ENCODE measurements around the gene HHIP. TPM values are rescaled to one million over a fixed set of nuclear protein-coding genes. Genes with fewer than 3 reads are reported as not detected.
A peak's percentile ranks its signal among the peaks of the same experiment; 100 is the strongest.

The HHIP gene
- total and polyA plus RNA-seq, 3 donors from 2014 or later = 3.5 to 5.3 (median 3.5) TPM

- intact Hi-C loops (cut with DNase I; ENCODE audit: low total_unique reads) = no loop called here
- H3K27ac ChIP-seq = peak overlapping the region; percentile 16 to 89
- H3K4me3 ChIP-seq = peak overlapping the region; percentile 60 to 68
- H3K36me3 ChIP-seq (ENCODE audit: low read depth, missing control alignments) = no peaks in the 10 kb centered on the region
- peak; percentile 43 for DNase-seq
- H3K9me3 ChIP-seq = no peaks in the 10 kb centered on the region
- H3K27me3 ChIP-seq = no peaks in the 10 kb centered on the region
- 0 to 3% methylated on average over 20 of the region's 20 CpGs for WGBS, 2 donors
- TF ChIP-seq POLR2A (IDR thresholded peaks at IDR 0.05) (no peak), CTCF (IDR thresholded peaks at IDR 0.05) (no peak)
- no peaks in the 10 kb centered on the region for H3K4me1 ChIP-seq
Observed at GRCh38 chr4:144647095-144647561, 1.2 kb downstream of the HHIP start.

GRCh38 chr4:144647590-144647989 is 1.6 kb downstream of the HHIP start:
- intact Hi-C loops (cut with DNase I; ENCODE audit: low total_unique reads) = no loop called here
- no peaks in the 10 kb centered on the region for H3K27me3 ChIP-seq
- TF ChIP-seq CTCF (IDR thresholded peaks at IDR 0.05) (no peak), POLR2A (IDR thresholded peaks at IDR 0.05) (no peak)
- 18 to 19% methylated on average over 4 of the region's 4 CpGs for WGBS, 2 donors
- H3K4me3 ChIP-seq = peak overlapping the region; percentile 60 to 68
- no peaks in the 10 kb centered on the region for H3K9me3 ChIP-seq
- H3K4me1 ChIP-seq = no peaks in the 10 kb centered on the region
- H3K36me3 ChIP-seq (ENCODE audit: low read depth, missing control alignments) = no peaks in the 10 kb centered on the region
- peak overlapping the region; percentile 16 to 89 for H3K27ac ChIP-seq
- DNase-seq = no peak

- Histone ChIP-seq H3K4me3 (peak overlapping the region in 1 of 2 donors; percentile 68), H3K27me3 (no peaks in the 10 kb centered on the region), H3K9me3 (no peaks in the 10 kb centered on the region), H3K4me1 (no peaks in the 10 kb centered on the region), H3K27ac (no peak overlapping the region), H3K36me3 (ENCODE audit: low read depth, missing control alignments) (no peaks in the 10 kb centered on the region)
- TF ChIP-seq CTCF (IDR thresholded peaks at IDR 0.05) (no peak), POLR2A (IDR thresholded peaks at IDR 0.05) (no peak)
- intact Hi-C loops (cut with DNase I; ENCODE audit: low total_unique reads) = no loop called here
- WGBS, 2 donors = 27 to 29% methylated on average over 2 of the region's 2 CpGs
- DNase-seq = no peak
Observed at GRCh38 chr4:144648042-144648441, 2.1 kb downstream of the HHIP start.

GRCh38 chr4:144649646-144650045 is 3.7 kb downstream of the HHIP start:
- no peaks in the 10 kb centered on the region for H3K36me3 ChIP-seq (ENCODE audit: low read depth, missing control alignments)
- no peak overlapping the region for H3K27ac ChIP-seq
- DNase-seq = no peak
- no peaks in the 10 kb centered on the region for H3K27me3 ChIP-seq
- WGBS, 2 donors = 88 to 94% methylated on average over 1 of the region's 1 CpG
- H3K4me3 ChIP-seq = no peak overlapping the region
- TF ChIP-seq CTCF (IDR thresholded peaks at IDR 0.05) (no peak), POLR2A (IDR thresholded peaks at IDR 0.05) (no peak)
- intact Hi-C loops (cut with DNase I; ENCODE audit: low total_unique reads) = no loop called here
- no peaks in the 10 kb centered on the region for H3K4me1 ChIP-seq
- no peaks in the 10 kb centered on the region for H3K9me3 ChIP-seq

- TF ChIP-seq CTCF (IDR thresholded peaks at IDR 0.05) (no peak), POLR2A (IDR thresholded peaks at IDR 0.05) (no peak)
- no peaks in the 10 kb centered on the region for H3K4me1 ChIP-seq
- H3K9me3 ChIP-seq = no peaks in the 10 kb centered on the region
- intact Hi-C loops (cut with DNase I; ENCODE audit: low total_unique reads) = no loop called here
- no peak for DNase-seq
- 65 to 77% methylated on average over 5 of the region's 5 CpGs for WGBS, 2 donors
- H3K36me3 ChIP-seq (ENCODE audit: low read depth, missing control alignments) = no peaks in the 10 kb centered on the region
- H3K4me3 ChIP-seq = no peak overlapping the region
- H3K27ac ChIP-seq = no peak overlapping the region
- no peaks in the 10 kb centered on the region for H3K27me3 ChIP-seq
Observed at GRCh38 chr4:144650311-144651005, 4.5 kb downstream of the HHIP start.
